Kidney capillary endothelial cell (primary cell): ENCODE data around the gene EFS.

Experiments used
- DNase-seq: peaks from one replicate; pipeline ENCODE4 v3.0.0-alpha.2; 2018; ENCODE audit warnings: low spot score

Gene EFS

GRCh38 chr14:23377573-23378563, 12.9 kb upstream of the EFS start:
- DNase-seq = no peak

GRCh38 chr14:23377198-23377550, 12.2 kb upstream of the EFS start:
- no peak for DNase-seq

GRCh38 chr14:23376482-23377197, 11.7 kb upstream of the EFS start, which contains the start of gene CMTM5:
Gene CMTM5, plus strand, starts transcription at chr14:23377046. Its CDS starts 206 bp downstream, at chr14:23377252.
- DNase-seq = no peak

- no peak for DNase-seq
Observed at GRCh38 chr14:23375527-23376251, 10.7 kb upstream of the EFS start.

- no peak for DNase-seq
Observed at GRCh38 chr14:23373041-23373440, 8.1 kb upstream of the EFS start.

- no peak for DNase-seq
Observed at GRCh38 chr14:23372509-23372908, 7.5 kb upstream of the EFS start, which contains the start of gene IL25. Gene IL25, plus strand, starts transcription at chr14:23372809.

GRCh38 chr14:23371865-23372264, 6.9 kb upstream of the EFS start:
- DNase-seq = no peak

GRCh38 chr14:23370221-23370620, 5.2 kb upstream of the EFS start:
- no peak for DNase-seq

- no peak for DNase-seq
Observed at GRCh38 chr14:23366426-23366921, 1.5 kb upstream of the EFS start.

- DNase-seq = no peak
Observed at GRCh38 chr14:23365732-23366425, 907 bp upstream of the EFS start.

GRCh38 chr14:23364164-23365035, 572 bp downstream of the EFS start:
- DNase-seq = no peak

GRCh38 chr14:23362200-23362599, 2.8 kb downstream of the EFS start:
- no peak for DNase-seq

- no peak for DNase-seq
Observed at GRCh38 chr14:23361763-23362162, 3.2 kb downstream of the EFS start.

- DNase-seq = no peak
Observed at GRCh38 chr14:23361320-23361719, 3.7 kb downstream of the EFS start.

GRCh38 chr14:23360496-23360895, 4.5 kb downstream of the EFS start:
- DNase-seq = no peak

GRCh38 chr14:23359722-23360447, 5.1 kb downstream of the EFS start:
- no peak for DNase-seq

GRCh38 chr14:23359167-23359626, 5.8 kb downstream of the EFS start:
- no peak for DNase-seq

GRCh38 chr14:23358553-23359166, 6.3 kb downstream of the EFS start:
- no peak for DNase-seq

- no peak for DNase-seq
Observed at GRCh38 chr14:23358042-23358441, 6.9 kb downstream of the EFS start.
